OCI-LY3 (cell line): ENCODE data around the gene NCAM2.

Source experiments
- H2AFZ ChIP-seq: fragments of 200-600, 300-600 bp; shearing (Covaris generic); 2 replicates; pipeline ENCODE4 v1.6.0; 2014; ENCODE audit warnings: antibody characterized with exemption, low read depth, low read length
- H3K27ac ChIP-seq: fragments of 200-600, 300-600 bp; sonication (generic); 2 replicates; pipeline ENCODE4 v1.5.1; 2014; ENCODE audit warnings: mild to moderate bottlenecking, low read length, moderate library complexity, mixed read lengths
- H3K27me3 ChIP-seq: fragments of 200-600, 300-600 bp; sonication (generic); 2 replicates; pipeline ENCODE4 v1.6.1; 2014; ENCODE audit warnings: low read depth, low read length, mixed read lengths
- H3K36me3 ChIP-seq: fragments of 200-600, 300-600 bp; sonication (generic); replicated peaks from 2 replicates; pipeline ENCODE3; 2014; ENCODE audit warnings: low read depth, low read length, mixed read lengths
- H3K4me1 ChIP-seq: fragments of 300-600, 200-600 bp; sonication (generic); 2 replicates; pipeline ENCODE4 v1.6.1; 2014; ENCODE audit warnings: low read length, mixed read lengths
- H3K4me2 ChIP-seq: fragments of 200-600, 300-600 bp; sonication (generic); 2 replicates; pipeline ENCODE4 v1.6.1; 2014; ENCODE audit warnings: low read length, mixed read lengths
- H3K4me3 ChIP-seq: fragments of 300-600, 200-600 bp; sonication (generic); 2 replicates; pipeline ENCODE4 v1.5.1; 2014; ENCODE audit warnings: antibody characterized with exemption, mild to moderate bottlenecking, low read length, moderate library complexity
- H3K79me2 ChIP-seq: fragments of 300-600, 200-600 bp; shearing (Covaris generic); 2 replicates; pipeline ENCODE4 v1.6.1; 2014; ENCODE audit warnings: mild to moderate bottlenecking, low read length, mixed read lengths
- H3K9ac ChIP-seq: fragments of 300-600, 200-600 bp; shearing (Covaris generic); 2 replicates; pipeline ENCODE4 v1.6.0; 2014; ENCODE audit warnings: mild to moderate bottlenecking, low read length, moderate library complexity
- H3K9me3 ChIP-seq: fragments of 200-600, 300-600 bp; shearing (Covaris generic); 2 replicates; pipeline ENCODE4 v1.6.1; 2014; ENCODE audit warnings: low read length, mixed read lengths; ENCODE audit not compliant: insufficient read depth
- H4K20me1 ChIP-seq: fragments of 200-600, 300-600 bp; sonication (generic); 2 replicates; pipeline ENCODE4 v1.6.1; 2016; ENCODE audit warnings: low read length, mixed read lengths; ENCODE audit not compliant: insufficient read depth
- CTCF ChIP-seq: fragments of 200-600, 300-600 bp; sonication (generic); IDR thresholded peaks from 2 replicates; pipeline ENCODE4 v1.5.1; 2014; ENCODE audit warnings: antibody characterized with exemption, low read length, low read depth
- EZH2phosphoT487 ChIP-seq: fragments of 200-600 bp; shearing (Covaris generic); IDR thresholded peaks from 2 replicates; pipeline ENCODE4 v1.6.1; 2018; ENCODE audit warnings: antibody characterized with exemption, mixed run types, low read depth

NCAM2 gene

DNA sequence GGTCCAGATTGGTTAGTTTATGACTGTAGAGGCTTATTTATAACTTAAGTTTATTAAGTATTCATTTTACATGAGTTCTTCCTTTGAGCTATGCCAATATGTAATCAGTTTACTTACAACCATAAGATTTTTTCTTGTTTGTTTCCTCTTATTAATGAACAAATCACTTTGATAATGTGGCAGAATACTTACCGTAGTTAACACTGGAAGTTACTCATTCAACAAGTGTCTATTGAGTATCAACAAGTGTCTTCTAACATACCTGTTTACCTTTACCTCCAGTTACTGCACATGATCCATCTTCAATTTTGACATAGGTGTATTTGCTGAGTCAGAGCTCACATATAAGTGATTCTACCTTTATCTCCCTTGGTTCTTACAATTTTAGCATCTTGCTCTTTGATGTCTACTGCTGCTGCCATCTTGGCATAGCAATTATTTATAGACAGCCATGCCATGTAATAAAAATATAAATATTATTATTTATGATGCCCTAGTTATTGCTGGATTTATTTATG is 205.7 kb downstream of the NCAM2 start:
- Histone ChIP-seq H2AFZ (no peak overlapping the region), H3K27me3 (no peaks in the 10 kb centered on the region), H3K4me2 (no peak overlapping the region), H3K9me3 (no peaks in the 10 kb centered on the region), H3K27ac (no peak overlapping the region), H4K20me1 (no peaks in the 10 kb centered on the region), H3K4me3 (no peak overlapping the region), H3K36me3 (no peaks in the 10 kb centered on the region), H3K4me1 (no peaks in the 10 kb centered on the region), H3K79me2 (no peaks in the 10 kb centered on the region), H3K9ac (no peak overlapping the region)
- TF ChIP-seq CTCF, result no peak
- no peak for TF ChIP-seq EZH2phosphoT487

GRCh38 chr21:21204366-21204996 is 206.3 kb downstream of the NCAM2 start:
- H3K9me3 ChIP-seq, result no peaks in the 10 kb centered on the region
- no peak overlapping the region for H3K4me3 ChIP-seq

DNA sequence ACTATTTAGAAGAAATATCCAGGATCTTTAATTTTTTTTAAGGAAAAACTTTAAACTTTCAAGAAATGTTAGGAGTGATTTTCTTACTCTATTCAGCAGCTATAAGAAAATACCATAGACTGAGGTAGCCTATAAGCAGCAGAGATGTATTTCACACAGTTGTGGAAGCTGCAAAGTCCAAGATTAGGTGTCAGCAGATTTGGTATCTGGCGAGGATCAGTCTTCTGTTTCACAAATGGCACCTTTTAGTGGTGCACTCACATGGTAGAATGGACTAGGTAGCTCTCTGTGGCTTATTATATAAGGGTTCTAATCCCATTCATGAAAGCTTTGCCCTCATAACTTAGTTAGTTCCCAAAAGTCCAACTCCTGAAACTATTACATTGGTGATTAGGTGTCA is 207.4 kb downstream of the NCAM2 start:
- Histone ChIP-seq H3K9me3 (no peaks in the 10 kb centered on the region), H2AFZ (no peak overlapping the region), H3K4me2 (no peak overlapping the region), H3K27me3 (no peaks in the 10 kb centered on the region), H3K27ac (no peak overlapping the region), H3K79me2 (no peaks in the 10 kb centered on the region), H3K4me3 (no peak overlapping the region), H3K4me1 (no peaks in the 10 kb centered on the region), H3K9ac (no peak overlapping the region), H4K20me1 (no peaks in the 10 kb centered on the region), H3K36me3 (no peaks in the 10 kb centered on the region)
- TF ChIP-seq EZH2phosphoT487 (no peak), CTCF (no peak)

More at GRCh38 chr21:21204366-21204996, 206.3 kb downstream of the NCAM2 start:
- TF ChIP-seq CTCF (no peak), EZH2phosphoT487 (no peak)
- Histone ChIP-seq H3K9ac (no peak overlapping the region), H2AFZ (no peak overlapping the region), H3K79me2 (no peaks in the 10 kb centered on the region), H3K27ac (no peak overlapping the region), H3K4me2 (no peak overlapping the region), H3K27me3 (no peaks in the 10 kb centered on the region), H4K20me1 (no peaks in the 10 kb centered on the region), H3K4me1 (no peaks in the 10 kb centered on the region), H3K36me3 (no peaks in the 10 kb centered on the region)

GRCh38 chr21:21210552-21210951 is 212.3 kb downstream of the NCAM2 start:
- Histone ChIP-seq H3K27ac (no peak overlapping the region), H3K4me3 (no peak overlapping the region), H3K4me2 (no peak overlapping the region), H3K36me3 (no peaks in the 10 kb centered on the region), H3K4me1 (no peaks in the 10 kb centered on the region), H3K9me3 (no peaks in the 10 kb centered on the region), H4K20me1 (no peaks in the 10 kb centered on the region), H3K79me2 (no peaks in the 10 kb centered on the region), H2AFZ (no peak overlapping the region), H3K9ac (no peak overlapping the region), H3K27me3 (no peaks in the 10 kb centered on the region)
- no peak for TF ChIP-seq EZH2phosphoT487
- TF ChIP-seq CTCF, result no peak
